SU-DHL-6 (cell line): ENCODE data around the gene CATSPERD.

Experiments used
- CTCF ChIP-seq: fragments of 200-600 bp; sonication (generic); IDR thresholded peaks from one replicate; pipeline ENCODE4 v1.5.1; 2017; ENCODE audit warnings: antibody characterized with exemption, mild to moderate bottlenecking, low read length, moderate library complexity; ENCODE audit not compliant: insufficient read depth, poor library complexity, severe bottlenecking
- EZH2phosphoT487 ChIP-seq: fragments of 200-600 bp; sonication (generic), shearing (Covaris generic); conservative IDR thresholded peaks from 2 replicates; pipeline ENCODE4 v1.6.1; 2018; ENCODE audit warnings: mild to moderate bottlenecking, antibody characterized with exemption, low read length, moderate library complexity, mixed read lengths

- TF ChIP-seq CTCF (no peak), EZH2phosphoT487 (no peak)
Measured at GRCh38 chr19:5677580-5677979, 42.9 kb upstream of the CATSPERD start.
